MM.1S (cell line): ENCODE results near the gene C4BPB.
A peak's percentile ranks its signal among the peaks of the same experiment; 100 is the strongest.

Experiments
- DNase-seq: peaks from one replicate; pipeline ENCODE4 v3.0.0-alpha.2; 2015
- H2AFZ ChIP-seq: fragments of 300-600 bp; sonication (generic); 2 replicates; pipeline ENCODE4 v1.6.0; 2016; ENCODE audit warnings: antibody characterized with exemption, low read length
- H3F3A ChIP-seq: fragments of 300-600 bp; sonication (generic); 2 replicates; pipeline ENCODE4 v1.6.1; 2016; ENCODE audit warnings: mild to moderate bottlenecking, antibody characterized with exemption, low read length, moderate library complexity, mixed read lengths; ENCODE audit not compliant: insufficient read depth
- H3K27ac ChIP-seq: fragments of 300-600 bp; sonication (generic); 2 replicates; pipeline ENCODE4 v1.5.1; 2016; ENCODE audit warnings: mild to moderate bottlenecking, low read length
- H3K27me3 ChIP-seq: fragments of 300-600 bp; sonication (generic); replicated peaks from 2 replicates; pipeline ENCODE4 v1.6.0; 2016; ENCODE audit warnings: low read length; ENCODE audit not compliant: insufficient read depth
- H3K36me3 ChIP-seq: fragments of 300-600 bp; sonication (generic); replicated peaks from 2 replicates; pipeline ENCODE4 v1.6.1; 2016; ENCODE audit warnings: mild to moderate bottlenecking, low read length, mixed read lengths; ENCODE audit not compliant: insufficient read depth
- H3K4me1 ChIP-seq: fragments of 300-600 bp; sonication (generic); 2 replicates; pipeline ENCODE4 v1.6.1; 2016; ENCODE audit warnings: low read length, mixed read lengths
- H3K4me2 ChIP-seq: fragments of 300-600 bp; sonication (generic); 2 replicates; pipeline ENCODE4 v1.6.0; 2016; ENCODE audit warnings: low read depth, low read length
- H3K4me3 ChIP-seq: fragments of 300-600 bp; sonication (generic); 2 replicates; pipeline ENCODE4 v1.5.1; 2016; ENCODE audit warnings: low read length, mixed read lengths
- H3K79me2 ChIP-seq: fragments of 300-600 bp; sonication (generic); 2 replicates; pipeline ENCODE4 v1.6.1; 2016; ENCODE audit warnings: mixed run types, low read length, mixed read lengths
- H3K9ac ChIP-seq: fragments of 300-600 bp; sonication (generic); 2 replicates; pipeline ENCODE4 v1.6.1; 2016; ENCODE audit warnings: low read length, mixed read lengths
- H3K9me2 ChIP-seq: fragments of 300-600 bp; sonication (generic); replicated peaks from 2 replicates; pipeline ENCODE4 v1.6.1; 2016; ENCODE audit warnings: mild to moderate bottlenecking, low read length, mixed read lengths; ENCODE audit not compliant: insufficient read depth
- H3K9me3 ChIP-seq: fragments of 300-600 bp; sonication (generic); replicated peaks from 2 replicates; pipeline ENCODE4 v1.6.1; 2016; ENCODE audit warnings: mild to moderate bottlenecking, low read length, mixed read lengths; ENCODE audit not compliant: insufficient read depth
- H4K20me1 ChIP-seq: fragments of 300-600 bp; sonication (generic); 2 replicates; pipeline ENCODE4 v1.6.1; 2016; ENCODE audit warnings: mild to moderate bottlenecking, low read length, moderate library complexity, mixed read lengths; ENCODE audit not compliant: insufficient read depth
- CTCF ChIP-seq: fragments of 300-600 bp; sonication (generic); IDR thresholded peaks from 2 replicates; pipeline ENCODE4 v1.5.1; 2016; ENCODE audit warnings: antibody characterized with exemption, low read length, mixed read lengths
- EZH2 ChIP-seq: fragments of 300-600 bp; sonication (generic); optimal IDR thresholded peaks from 2 replicates; pipeline ENCODE3; 2017; ENCODE audit warnings: low read depth, mild to moderate bottlenecking, antibody characterized with exemption, low read length, mixed read lengths
- EZH2phosphoT487 ChIP-seq: fragments of 300-600 bp; sonication (generic); IDR thresholded peaks from 2 replicates; pipeline ENCODE4 v1.6.1; 2018; ENCODE audit warnings: antibody characterized with exemption, low read length

The C4BPB gene

DNA sequence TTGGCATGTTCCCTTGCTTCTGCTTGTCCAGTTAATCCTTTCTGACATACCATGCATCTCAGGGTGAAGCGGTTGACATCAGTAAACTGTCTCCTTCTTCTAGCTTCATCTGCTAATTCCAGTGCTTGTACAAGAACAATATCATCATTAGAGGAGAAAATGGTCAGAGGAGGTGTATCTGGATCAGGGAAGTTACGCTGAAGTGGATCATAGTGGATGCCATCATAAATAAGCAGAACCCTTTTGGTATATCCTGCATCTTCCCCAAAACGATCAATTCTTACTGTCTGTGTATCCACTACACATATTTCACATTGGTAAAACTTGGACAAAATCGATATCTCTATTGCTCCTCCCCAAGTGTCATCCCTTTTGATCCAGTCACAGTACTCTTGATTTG lies 39.6 kb upstream of the C4BPB start:
- H2AFZ ChIP-seq, result no peak overlapping the region
- H3K36me3 ChIP-seq, result peaks cover 15% of the 10 kb centered on the region; the same call in 1 of the 2 replicates
- no peaks in the 10 kb centered on the region for H3K9me2 ChIP-seq
- H4K20me1 ChIP-seq, result no peaks in the 10 kb centered on the region
- H3K4me1 ChIP-seq, result peaks cover 20% of the 10 kb centered on the region
- H3F3A ChIP-seq, result peaks cover 28% of the 10 kb centered on the region
- peaks cover 61% of the 10 kb centered on the region for H3K79me2 ChIP-seq
- H3K9ac ChIP-seq, result no peak overlapping the region
- no peak for DNase-seq
- no peak overlapping the region; the same call in 1 of the 2 replicates for H3K4me3 ChIP-seq
- no peaks in the 10 kb centered on the region for H3K9me3 ChIP-seq
- H3K27me3 ChIP-seq, result no peaks in the 10 kb centered on the region
- no peak overlapping the region for H3K27ac ChIP-seq
- H3K4me2 ChIP-seq, result peak overlapping the region; percentile 69
- TF ChIP-seq EZH2phosphoT487 (no peak), EZH2 (no peak), CTCF (no peak)

GRCh38 chr1:207049514-207049913 lies 39.1 kb upstream of the C4BPB start:
- Histone ChIP-seq H3K9me3 (no peaks in the 10 kb centered on the region), H3K4me1 (peaks cover 25% of the 10 kb centered on the region), H3K27ac (no peak overlapping the region), H4K20me1 (no peaks in the 10 kb centered on the region), H3K4me3 (peak overlapping the region; percentile 94), H3K9ac (peak overlapping the region; percentile 82; the same call in 1 of the 2 replicates), H3K27me3 (no peaks in the 10 kb centered on the region), H2AFZ (no peak overlapping the region), H3F3A (peaks cover 33% of the 10 kb centered on the region), H3K9me2 (no peaks in the 10 kb centered on the region), H3K36me3 (peaks cover 15% of the 10 kb centered on the region; the same call in 1 of the 2 replicates), H3K4me2 (peak overlapping the region; percentile 69), H3K79me2 (peaks cover 61% of the 10 kb centered on the region)
- no peak for DNase-seq
- TF ChIP-seq CTCF (no peak), EZH2 (no peak), EZH2phosphoT487 (no peak)

DNA sequence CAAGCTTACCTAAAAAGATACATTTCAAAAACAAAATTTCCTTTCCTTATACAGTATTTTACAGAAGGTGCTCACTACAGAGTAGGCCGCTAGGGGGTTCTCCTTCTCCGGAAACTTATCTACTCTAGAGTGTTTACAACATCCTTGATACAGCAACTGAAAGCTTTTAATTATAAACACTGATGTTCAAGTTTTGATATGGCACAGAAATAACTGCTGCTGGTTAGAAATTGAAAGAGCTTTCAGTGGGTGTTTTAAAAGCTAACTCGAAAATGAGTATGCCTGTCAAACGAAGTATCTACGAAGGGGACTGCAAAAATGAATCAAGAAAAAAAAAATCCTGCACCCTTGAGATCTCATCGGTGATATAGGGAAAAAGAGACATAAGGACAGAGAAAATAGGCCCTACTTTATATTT lies 38.7 kb upstream of the C4BPB start:
- peak overlapping the region; percentile 50 for H3K27ac ChIP-seq
- H3K4me2 ChIP-seq, result peak overlapping the region; percentile 69
- H3K36me3 ChIP-seq, result peaks cover 15% of the 10 kb centered on the region; the same call in 1 of the 2 replicates

More for the DNA sequence above, 38.7 kb upstream of the C4BPB start:
- Histone ChIP-seq H3K4me1 (peaks cover 29% of the 10 kb centered on the region), H2AFZ (no peak overlapping the region), H3F3A (peaks cover 38% of the 10 kb centered on the region), H3K79me2 (peaks cover 58% of the 10 kb centered on the region), H3K4me3 (peak overlapping the region; percentile 94), H3K9ac (peak overlapping the region; percentile 82), H4K20me1 (no peaks in the 10 kb centered on the region), H3K27me3 (no peaks in the 10 kb centered on the region), H3K9me2 (no peaks in the 10 kb centered on the region), H3K9me3 (no peaks in the 10 kb centered on the region)
- peak; percentile 86 for DNase-seq
- TF ChIP-seq EZH2, result no peak
- peak; percentile 95 for TF ChIP-seq CTCF
- TF ChIP-seq EZH2phosphoT487, result no peak
